Frontal cortex (tissue), 4 donors: ENCODE results near the gene FAM20B. TPM values are rescaled to one million over a fixed set of nuclear protein-coding genes. Genes with fewer than 3 reads are reported as not detected.
"Not testable (repeated sequence)": the region's sequence is repeated elsewhere in the genome, so short reads cannot be mapped to it uniquely, and the experiment has no call there.

Source experiments
- DNase-seq, 2 donors: peaks; one replicate each; pipeline ENCODE4 v3.0.0; 2012; ENCODE audit warnings: low spot score in 2 of 2
- FAIRE-seq: peaks from 2 replicates; lab custom pipeline; 2012; peaks lifted over from hg19 to GRCh38; lab: Jason Lieb, UNC
- total RNA-seq: library from RNA; depleted of rRNA; stranded (reverse); fragments of >200 nt; gene quantifications from one replicate; pipeline ENCODE4 v1.2.3, GENCODE V29; 2014
- donor health status: control.
- donor health status: control.
- donor health status: control.

Gene FAM20B, protein sequence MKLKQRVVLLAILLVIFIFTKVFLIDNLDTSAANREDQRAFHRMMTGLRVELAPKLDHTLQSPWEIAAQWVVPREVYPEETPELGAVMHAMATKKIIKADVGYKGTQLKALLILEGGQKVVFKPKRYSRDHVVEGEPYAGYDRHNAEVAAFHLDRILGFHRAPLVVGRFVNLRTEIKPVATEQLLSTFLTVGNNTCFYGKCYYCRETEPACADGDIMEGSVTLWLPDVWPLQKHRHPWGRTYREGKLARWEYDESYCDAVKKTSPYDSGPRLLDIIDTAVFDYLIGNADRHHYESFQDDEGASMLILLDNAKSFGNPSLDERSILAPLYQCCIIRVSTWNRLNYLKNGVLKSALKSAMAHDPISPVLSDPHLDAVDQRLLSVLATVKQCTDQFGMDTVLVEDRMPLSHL
- 48.9 TPM for total RNA-seq

DNA sequence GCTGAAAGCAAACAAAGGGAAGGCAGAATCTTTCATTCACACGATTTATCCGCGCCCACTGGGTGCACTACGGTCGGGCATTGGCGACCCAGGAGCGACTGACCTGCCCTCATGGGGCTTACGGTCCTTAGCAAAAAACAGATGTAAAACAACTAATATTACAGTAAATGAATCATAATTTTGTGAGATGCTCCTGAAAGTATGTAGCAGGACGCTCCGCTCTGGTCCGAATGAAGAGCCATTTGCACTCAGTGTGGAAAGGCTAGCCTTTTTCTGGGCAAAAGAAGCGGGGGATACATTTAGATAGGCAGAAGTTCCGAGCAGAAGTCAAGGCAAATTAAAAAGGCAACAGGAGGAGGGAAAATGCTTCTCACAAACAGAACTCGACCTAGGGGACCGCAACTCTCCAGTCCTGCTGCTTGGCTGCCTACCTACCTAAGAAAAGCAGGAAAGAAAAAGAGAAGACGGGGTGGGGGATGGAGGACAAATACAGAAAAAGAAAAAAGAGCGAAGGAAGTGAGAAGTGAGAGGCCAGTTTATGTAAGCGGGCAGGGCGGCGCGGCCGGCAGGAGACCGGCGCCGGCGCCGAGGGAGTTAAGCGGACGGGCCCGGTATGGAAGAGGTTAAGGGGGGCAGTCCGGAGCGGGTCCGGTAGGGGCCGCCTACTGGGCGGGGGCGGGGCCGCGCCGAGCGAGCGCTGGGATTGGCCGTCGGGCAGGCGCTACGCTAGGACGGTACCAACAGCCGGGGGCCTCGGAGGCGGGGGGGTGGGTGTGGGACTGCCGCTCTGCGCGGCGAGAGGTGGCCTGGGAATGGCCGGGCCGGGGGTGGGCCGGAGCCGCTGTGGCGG, at the start of gene FAM20B:
Gene FAM20B (plus strand): TSS at position 770 of the 850 bp plus-strand sequence. CDS start 17,954 bp downstream, outside the sequence.
- DNase-seq (peak; percentile 95 to 98), FAIRE-seq (no peak)

DNA sequence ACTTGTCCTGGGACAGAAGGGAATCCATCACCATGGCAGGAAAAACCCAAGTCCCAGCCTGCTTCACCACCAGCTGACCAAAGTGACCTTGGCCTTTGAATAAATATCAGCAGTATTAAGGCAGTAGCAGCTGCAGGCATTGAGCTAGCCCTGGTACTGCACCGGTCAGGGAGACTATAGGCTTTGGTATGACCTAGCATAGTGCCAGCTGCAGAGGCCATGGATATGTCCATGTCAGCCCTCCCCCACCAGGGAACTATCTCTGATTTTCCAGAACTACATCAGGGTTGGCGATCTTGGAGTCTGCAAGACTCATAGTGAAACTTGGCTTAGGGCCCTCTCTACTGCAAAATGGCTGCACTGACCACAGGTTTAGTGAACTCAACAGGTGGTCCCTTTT, 49.2 kb upstream of the FAM20B start:
- FAIRE-seq (no peak), DNase-seq (no peak)

DNA sequence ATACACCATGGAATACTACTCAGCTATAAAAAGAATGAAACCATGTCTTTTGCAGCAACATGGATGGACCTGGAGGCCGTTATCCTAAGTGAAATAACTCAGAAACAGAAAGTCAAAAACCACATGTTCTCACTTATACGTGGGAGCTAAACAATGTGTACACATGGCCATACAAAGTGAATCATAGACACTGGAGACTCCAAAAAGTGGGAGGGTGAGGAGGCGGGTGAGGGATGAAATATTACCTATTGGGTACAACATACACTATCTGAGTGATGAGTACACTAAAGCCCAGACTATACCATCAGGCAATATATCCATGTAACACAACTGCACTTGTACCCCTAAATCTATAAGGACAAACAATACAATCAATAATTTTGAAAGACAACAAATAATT, 39.5 kb upstream of the FAM20B start:
- no peak for FAIRE-seq
- no peak for DNase-seq

DNA sequence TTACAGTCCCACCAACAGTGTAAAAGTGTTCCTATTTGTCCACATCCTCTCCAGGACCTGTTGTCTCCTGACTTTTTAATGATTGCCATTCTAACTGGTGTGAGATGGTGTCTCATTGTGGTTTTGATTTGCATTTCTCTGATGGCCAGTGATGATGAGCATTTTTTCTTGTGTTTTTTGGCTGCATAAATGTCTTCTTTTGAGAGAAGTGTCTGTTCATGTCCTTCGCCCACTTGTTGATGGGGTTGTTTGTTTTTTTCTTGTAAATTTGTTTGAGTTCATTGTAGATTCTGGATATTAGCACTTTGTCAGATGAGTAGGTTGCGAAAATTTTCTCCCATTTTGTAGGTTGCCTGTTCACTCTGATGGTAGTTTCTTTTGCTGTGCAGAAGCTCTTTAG, 37.5 kb upstream of the FAM20B start:
- DNase-seq, FAIRE-seq: not testable (repeated sequence)

DNA sequence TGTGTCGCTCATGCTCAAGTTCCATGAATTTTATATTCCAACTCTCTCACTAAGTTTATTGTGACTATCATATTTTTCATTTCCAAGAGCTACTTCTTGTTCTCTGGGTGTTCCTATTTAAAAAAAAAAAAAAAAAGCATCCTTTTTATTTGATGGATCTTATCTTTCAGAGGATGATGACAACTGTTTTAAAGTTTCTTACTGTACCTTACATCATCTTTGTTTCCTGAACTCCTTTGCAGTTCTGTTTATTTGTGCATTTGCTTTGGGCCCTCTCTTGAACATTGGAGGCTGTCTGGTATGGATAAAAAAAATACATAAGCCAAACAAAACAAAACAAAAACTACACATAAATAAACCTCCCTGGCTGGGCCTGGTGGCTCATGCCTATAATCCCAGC, 32.1 kb upstream of the FAM20B start:
- DNase-seq (no peak), FAIRE-seq (no peak)

DNA sequence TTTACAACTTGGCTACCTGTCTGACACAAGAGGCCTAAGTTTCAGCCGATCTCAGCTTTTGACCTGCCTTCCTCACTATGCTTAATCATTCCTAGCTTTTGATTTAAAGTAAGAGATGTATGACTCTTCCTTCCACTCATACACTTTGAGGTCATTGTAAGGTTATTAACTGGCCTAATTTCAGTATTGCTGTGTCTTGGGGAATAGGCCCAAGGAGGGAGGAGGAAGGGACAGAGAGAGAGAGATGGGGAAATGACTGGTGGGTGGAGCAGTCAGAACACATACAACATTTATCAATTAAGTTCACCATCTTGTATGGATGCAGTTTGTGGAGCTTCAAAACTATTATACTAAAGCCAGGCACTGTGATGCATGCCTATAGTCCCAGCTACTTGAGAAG, 28.3 kb upstream of the FAM20B start:
- DNase-seq (no peak), FAIRE-seq (no peak)

DNA sequence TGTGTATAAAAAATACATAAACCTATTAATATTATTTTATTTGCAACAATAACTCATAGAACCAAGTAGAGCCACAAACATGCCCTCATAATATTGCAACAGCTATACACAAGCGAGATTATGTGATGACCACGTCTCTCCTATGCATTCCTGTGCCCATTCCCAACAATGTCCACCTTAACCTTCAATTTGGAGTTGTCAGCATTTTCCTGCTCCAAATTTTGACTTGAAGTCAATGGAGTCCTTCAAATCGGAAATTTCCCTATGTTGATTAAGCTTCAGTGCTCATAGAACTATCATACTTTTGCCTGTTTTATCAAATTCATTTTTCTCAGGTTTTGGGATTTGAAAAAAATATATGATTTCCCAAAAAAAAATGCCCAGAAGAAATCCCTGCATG, 27.4 kb upstream of the FAM20B start:
- FAIRE-seq (no peak), DNase-seq (no peak)

DNA sequence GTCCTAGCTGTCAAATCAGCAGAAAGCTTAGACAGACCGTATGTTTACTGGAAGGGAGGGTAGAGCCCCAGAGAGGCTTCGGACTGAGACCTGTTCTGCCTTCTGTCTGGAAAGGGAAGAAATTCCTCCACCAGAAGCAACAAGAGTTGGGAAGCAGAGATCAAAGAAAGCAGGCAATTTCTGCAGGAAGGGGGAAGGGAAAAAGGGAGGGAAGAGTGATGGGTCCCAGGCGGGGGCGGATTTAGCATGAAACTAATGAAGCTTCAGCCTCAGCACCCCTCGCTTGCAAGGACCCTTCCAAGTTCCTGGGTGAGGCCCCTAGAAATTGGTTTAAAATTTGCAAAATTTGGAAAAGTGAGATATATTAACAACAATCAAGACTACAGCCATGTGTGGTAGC, 26.6 kb upstream of the FAM20B start:
- FAIRE-seq (no peak), DNase-seq (no peak)

DNA sequence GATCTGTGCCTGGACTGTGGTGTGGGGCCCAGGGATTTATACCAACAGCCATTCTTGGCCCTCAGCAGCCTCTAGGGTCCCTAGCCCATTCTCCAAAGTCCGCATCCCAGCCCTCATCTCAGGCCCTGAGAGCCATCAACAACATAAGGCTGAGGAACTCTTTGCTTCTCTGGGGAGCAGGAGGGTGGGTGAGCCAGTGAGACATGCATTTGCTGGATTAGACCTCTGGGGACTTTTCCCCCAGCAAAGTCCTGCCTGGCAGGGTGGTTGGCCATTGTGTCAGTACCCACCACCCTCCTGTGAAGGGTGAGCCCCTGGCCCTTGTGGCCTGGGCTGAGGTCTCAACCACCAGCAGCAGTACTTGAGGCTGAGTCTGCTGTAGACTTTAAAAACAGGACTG, 24.2 kb upstream of the FAM20B start:
- DNase-seq (no peak), FAIRE-seq (no peak)

DNA sequence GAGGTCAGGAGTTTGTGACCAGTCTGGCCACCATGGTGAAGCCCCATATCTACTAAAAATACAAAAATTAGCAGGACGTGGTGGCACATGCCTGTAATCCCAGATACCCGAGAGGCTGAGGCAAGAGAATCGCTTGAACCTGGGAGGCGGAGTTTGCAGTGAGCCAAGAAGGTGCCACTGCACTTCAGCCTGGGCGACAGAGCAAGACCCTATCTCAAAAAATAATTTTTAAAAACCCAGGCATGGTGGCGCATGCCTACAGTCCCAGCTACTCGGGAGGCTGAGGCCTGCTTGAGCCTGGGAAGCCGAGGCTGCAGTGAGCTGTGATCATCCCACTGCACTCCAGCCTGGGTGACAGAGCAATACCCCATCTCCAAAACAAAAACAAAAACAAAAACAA, 23.6 kb upstream of the FAM20B start:
- DNase-seq, FAIRE-seq: not testable (repeated sequence)

DNA sequence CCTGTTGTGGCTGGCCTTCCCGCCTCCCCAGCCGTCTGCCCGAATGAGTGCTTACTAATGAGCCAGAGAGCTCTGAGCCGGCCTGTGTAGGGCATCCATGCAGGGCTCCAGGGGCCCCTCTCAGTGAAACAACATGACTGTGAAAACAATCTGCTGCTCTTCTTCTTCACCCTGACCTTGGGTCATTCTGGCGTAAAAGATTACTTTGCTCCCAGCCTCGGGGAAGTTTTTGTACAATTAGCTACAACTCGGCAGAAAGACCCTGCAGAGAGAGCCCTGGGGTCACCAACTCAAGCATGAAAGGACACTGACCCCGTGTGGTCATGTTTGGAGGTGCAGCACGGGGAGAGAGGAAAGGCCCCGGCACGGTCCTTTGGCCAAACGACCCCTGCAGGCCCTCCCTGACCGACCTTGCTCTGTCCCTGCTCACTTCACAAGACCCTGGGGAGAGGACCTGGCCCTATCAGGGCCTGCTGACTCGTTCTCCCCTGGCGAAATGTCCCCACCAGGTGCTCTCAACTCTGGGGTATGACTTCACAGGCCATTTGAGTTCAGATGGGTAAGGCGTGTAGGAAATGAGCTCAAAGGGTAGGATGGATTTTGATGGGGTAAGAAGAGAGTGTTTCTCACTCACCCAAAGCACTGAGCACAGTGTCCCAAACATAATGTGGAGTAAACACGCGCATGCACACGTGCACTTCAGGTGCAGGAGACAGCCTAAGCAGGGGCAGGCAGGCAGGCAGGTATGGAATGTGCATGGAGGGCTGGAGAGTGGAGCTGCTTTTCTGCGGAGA, 22.9 kb upstream of the FAM20B start:
- DNase-seq: peak in 1 of 2 donors; percentile 38
- FAIRE-seq: no peak

DNA sequence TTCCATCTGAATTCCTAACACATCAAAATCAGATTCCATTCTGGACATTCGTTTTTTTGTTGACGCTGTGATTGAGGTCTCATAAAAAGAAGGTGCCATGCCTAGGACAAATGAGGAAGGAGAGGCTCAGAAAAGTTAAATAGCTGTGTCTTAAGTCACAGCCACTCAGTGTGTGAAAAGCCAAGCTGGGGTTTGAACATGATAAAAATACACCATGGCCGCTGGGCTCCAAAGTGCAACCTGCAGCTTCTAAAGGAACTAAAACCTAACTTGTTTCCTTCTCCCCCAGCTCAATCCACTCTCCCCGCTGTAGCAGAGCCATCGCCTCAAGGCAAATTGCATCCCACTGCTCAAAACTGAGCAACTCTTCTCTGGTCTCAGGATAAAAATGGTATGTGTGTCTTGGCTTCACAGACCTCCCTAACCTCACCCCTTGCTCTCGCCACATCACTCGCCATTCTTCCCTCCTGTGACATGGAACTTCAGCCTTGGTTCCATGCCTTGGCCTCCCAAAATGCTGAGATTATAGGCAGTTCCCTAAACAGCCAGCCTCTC, 22.1 kb upstream of the FAM20B start:
- DNase-seq: no peak
- FAIRE-seq: no peak

DNA sequence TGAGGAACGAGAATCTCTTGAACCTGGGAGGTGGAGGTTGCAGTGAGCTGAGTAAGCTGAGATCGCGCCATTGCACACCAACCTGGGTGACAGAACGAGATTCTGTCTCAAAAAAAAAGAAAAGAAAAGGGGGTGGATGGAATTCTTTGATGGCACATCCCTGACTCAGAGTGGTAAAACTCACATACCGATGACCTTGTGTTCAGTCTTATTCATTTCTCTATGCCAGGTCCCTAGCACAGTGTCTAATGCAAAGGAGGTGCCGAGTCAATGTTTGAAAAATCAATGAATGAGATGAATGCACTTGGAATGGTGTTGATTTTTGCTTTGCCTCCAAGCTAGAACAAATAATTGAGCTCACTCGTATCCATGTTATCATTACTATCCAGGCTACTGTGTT, 18.5 kb upstream of the FAM20B start:
- DNase-seq (no peak), FAIRE-seq (no peak)

DNA sequence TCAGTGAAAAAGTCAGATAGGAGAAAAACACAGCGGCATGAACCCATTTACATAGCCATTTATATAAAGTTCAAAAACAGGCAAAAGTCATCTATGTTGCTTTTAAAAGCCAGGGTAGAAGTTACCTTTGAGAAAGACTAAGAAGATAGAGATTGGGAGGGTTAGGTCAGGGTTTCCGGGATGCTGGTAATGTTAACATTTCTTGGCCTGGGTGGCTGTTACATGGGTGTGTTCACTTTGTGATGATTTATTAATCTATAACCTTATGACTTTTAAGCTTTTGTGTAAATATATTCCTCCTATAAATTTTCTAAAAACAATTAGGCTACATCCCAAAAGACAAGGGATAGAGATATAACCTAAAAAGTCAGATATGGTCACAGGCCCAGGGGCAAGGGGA, 15.0 kb upstream of the FAM20B start:
- FAIRE-seq (no peak), DNase-seq (no peak)

DNA sequence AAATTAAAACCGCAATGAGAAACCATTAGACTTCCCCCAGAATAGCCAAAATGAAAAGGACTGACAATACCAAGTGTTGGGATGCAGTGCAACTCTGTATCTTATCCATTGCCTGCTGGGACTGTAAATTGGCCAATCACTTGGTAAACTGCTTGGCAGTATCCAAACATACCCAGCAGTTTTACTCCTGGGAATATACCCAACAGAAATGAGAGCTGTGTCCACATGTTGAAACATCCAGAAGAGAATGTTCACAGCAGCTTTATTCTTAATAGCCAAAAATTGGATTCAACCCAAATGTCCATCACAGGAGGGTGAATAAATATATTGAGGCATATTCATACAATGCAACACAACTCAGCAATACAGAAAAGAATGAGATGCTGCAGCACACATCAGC, 13.7 kb upstream of the FAM20B start:
- no peak for FAIRE-seq
- DNase-seq: no peak

DNA sequence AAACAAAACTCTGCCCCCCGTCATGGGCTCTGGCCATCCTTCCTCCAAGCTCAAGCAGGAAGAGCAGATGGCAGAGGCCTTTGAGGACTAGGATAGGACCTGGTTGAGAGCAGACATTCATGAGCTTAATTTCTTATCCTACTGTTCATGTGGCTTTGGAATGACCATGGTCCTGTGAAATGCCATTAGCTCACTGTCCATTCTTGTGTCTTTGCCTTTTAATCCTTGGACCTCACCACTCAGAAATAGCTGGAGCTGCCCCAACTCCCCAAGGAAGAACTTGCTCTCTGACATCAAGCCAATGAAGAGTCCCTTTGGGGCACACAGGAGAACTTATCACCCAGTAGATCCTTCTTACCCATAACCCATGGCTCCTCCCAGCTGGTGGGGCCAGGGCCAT, 11.6 kb upstream of the FAM20B start:
- DNase-seq (no peak), FAIRE-seq (no peak)

DNA sequence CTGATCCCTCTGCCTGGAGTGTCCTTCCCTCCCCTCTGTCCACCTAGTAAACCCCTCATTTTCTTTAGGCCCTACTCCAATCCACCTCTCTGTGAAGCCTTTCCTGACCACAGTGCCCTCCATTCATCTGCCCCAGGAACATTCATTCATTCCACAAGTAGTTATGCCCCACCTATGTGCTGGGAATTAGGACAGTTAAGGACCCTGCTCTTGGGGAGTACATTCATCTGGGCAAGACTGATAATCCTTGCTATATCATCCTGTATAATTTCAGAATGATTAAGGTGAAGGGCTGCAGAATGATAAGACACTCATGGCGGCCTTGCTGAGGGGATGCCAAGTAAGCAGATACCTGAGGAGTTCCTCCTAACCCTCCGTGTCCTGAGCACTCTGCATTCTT, 10.3 kb upstream of the FAM20B start:
- DNase-seq (no peak), FAIRE-seq (no peak)

DNA sequence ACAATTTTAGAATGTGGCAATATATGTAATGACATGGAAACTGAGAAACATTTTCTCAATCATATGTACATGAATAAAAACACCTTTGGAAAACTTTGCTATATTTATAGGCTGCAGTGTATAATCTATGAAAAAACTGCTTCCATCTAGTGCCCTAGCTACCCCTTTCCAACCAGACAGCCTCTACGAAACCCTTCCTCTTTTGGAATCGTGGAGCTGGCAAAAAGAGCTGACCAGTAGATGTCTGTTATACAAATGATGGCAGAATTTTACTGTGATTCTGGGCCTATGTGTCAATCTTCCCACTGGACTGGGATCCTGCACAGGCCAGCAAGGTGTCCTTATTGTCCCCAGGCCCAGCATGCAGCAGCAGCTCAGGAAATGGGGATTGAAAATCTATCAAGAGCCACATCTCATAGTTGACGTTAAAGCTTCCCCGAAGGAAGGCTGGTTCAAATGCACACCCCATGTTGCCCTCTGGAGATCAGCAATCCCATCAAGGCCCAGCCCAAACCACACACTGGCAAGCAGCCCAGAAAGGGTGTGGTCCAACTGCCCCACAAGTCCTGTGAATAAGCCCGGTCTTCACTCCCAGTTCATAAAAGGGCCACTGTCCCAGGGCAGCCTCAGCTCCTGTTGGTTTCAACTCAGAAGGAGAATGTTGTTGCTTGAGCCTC, 8.8 kb upstream of the FAM20B start:
- no peak for FAIRE-seq
- DNase-seq: peak in 1 of 2 donors; percentile 59
